ENCODE measurements around the gene IL15RA. TPM values are rescaled to one million over a fixed set of nuclear protein-coding genes. Genes with fewer than 3 reads are reported as not detected.
"Not testable (repeated sequence)": the region's sequence is repeated elsewhere in the genome, so short reads cannot be mapped to it uniquely, and the experiment has no call there.

Gene IL15RA
- total and polyA plus RNA-seq, 4 experiments from 2014 or later = 11.1 to 20.0 (median 16.1) TPM

- CTCF ChIA-PET (ENCODE audit: partially characterized antibody) = interaction anchor here (1.1 to 1.3 kb wide), 3 partner anchors 11 to 80 kb away, joined by 3 to 4 read pairs (median 3); no protein-coding TSS in a partner anchor
- Histone ChIP-seq H3K4me3 (ENCODE audit: low read length in 2 of 2) (no peak overlapping the region), H3K27me3 (ENCODE audit: insufficient read depth, low read length) (no peaks in the 10 kb centered on the region), H3K27ac (ENCODE audit: low read depth, low read length) (no peak overlapping the region), H3K4me1 (ENCODE audit: insufficient read depth, low read length) (no peaks in the 10 kb centered on the region), H3K9me3 (ENCODE audit: control insufficient read depth in 1 of 2, low read length in 2 of 2) (no peaks in the 10 kb centered on the region), H3K36me3 (ENCODE audit: insufficient read depth, low read length) (no peaks in the 10 kb centered on the region)
- no peak overlapping the region for H3K4me3 Mint-ChIP-seq
- peaks cover 0 to 5% of the 10 kb centered on the region in 2 donors for H3K27me3 Mint-ChIP-seq
- peaks cover 3 to 18% (median 3%) of the 10 kb centered on the region in 4 donors for H3K4me1 Mint-ChIP-seq
- intact Hi-C loops (cut with micrococcal nuclease) = no loop called here
- peaks cover 3 to 9% of the 10 kb centered on the region in 2 donors for H3K36me3 Mint-ChIP-seq
- peaks cover 0 to 3% (median 0%) of the 10 kb centered on the region in 8 donors for H3K9me3 Mint-ChIP-seq
- POLR2A ChIA-PET (ENCODE audit: partially characterized antibody) = no interaction called here
- no peak for DNase-seq
- H3K27ac Mint-ChIP-seq = peak overlapping the region in 1 of 7 donors; percentile 0
Observed at GRCh38 chr10:6006991-6007390, 29.6 kb upstream of the IL15RA start.

- CTCF ChIA-PET (ENCODE audit: partially characterized antibody) = interaction anchor here (1.1 to 1.3 kb wide), 3 partner anchors 11 to 80 kb away, joined by 3 to 4 read pairs (median 3); no protein-coding TSS in a partner anchor
- no peaks in the 10 kb centered on the region for H3K9me3 ChIP-seq (ENCODE audit: control insufficient read depth in 1 of 2, low read length in 2 of 2)
- intact Hi-C loops (cut with micrococcal nuclease) = no loop called here
- H3K27me3 Mint-ChIP-seq = peaks cover 0 to 5% of the 10 kb centered on the region in 2 donors
- no peaks in the 10 kb centered on the region for H3K36me3 ChIP-seq (ENCODE audit: insufficient read depth, low read length)
- peaks cover 0 to 5% of the 10 kb centered on the region in 2 donors for H3K36me3 Mint-ChIP-seq
- H3K27ac ChIP-seq (ENCODE audit: low read depth, low read length) = no peak overlapping the region
- peaks cover 4% of the 10 kb centered on the region for H3K4me1 ChIP-seq (ENCODE audit: insufficient read depth, low read length)
- DNase-seq = no peak
- peaks cover 0 to 3% (median 0%) of the 10 kb centered on the region in 8 donors for H3K9me3 Mint-ChIP-seq
- no peaks in the 10 kb centered on the region for H3K27me3 ChIP-seq (ENCODE audit: insufficient read depth, low read length)
- peaks cover 3 to 19% (median 6%) of the 10 kb centered on the region in 4 donors for H3K4me1 Mint-ChIP-seq
- POLR2A ChIA-PET (ENCODE audit: partially characterized antibody) = no interaction called here
- no peak overlapping the region for H3K27ac Mint-ChIP-seq
- H3K4me3 ChIP-seq (ENCODE audit: low read length in 2 of 2) = no peak overlapping the region
- H3K4me3 Mint-ChIP-seq = no peak overlapping the region
Observed at GRCh38 chr10:6006546-6006945, 29.2 kb upstream of the IL15RA start.

GRCh38 chr10:6005856-6006395, 28.6 kb upstream of the IL15RA start:
- Mint-ChIP-seq H3K36me3 (peaks cover 0 to 2% of the 10 kb centered on the region in 2 donors), H3K27me3 (peaks cover 0 to 5% of the 10 kb centered on the region in 2 donors), H3K4me3 (no peak overlapping the region), H3K9me3 (peaks cover 0 to 3% (median 0%) of the 10 kb centered on the region in 8 donors), H3K4me1 (peaks cover 9 to 23% (median 12%) of the 10 kb centered on the region in 4 donors), H3K27ac (no peak overlapping the region)
- POLR2A ChIA-PET (ENCODE audit: partially characterized antibody) = no interaction called here
- Histone ChIP-seq H3K4me3 (ENCODE audit: low read length in 2 of 2) (no peak overlapping the region), H3K9me3 (ENCODE audit: control insufficient read depth in 1 of 2, low read length in 2 of 2) (no peaks in the 10 kb centered on the region), H3K36me3 (ENCODE audit: insufficient read depth, low read length) (no peaks in the 10 kb centered on the region), H3K27me3 (ENCODE audit: insufficient read depth, low read length) (no peaks in the 10 kb centered on the region), H3K27ac (ENCODE audit: low read depth, low read length) (no peak overlapping the region), H3K4me1 (ENCODE audit: insufficient read depth, low read length) (peaks cover 9% of the 10 kb centered on the region)
- DNase-seq = no peak
- CTCF ChIA-PET (ENCODE audit: partially characterized antibody) = interaction anchor here (1.1 to 1.3 kb wide), 2 partner anchors 12 to 78 kb away, joined by 3 read pairs; no protein-coding TSS in a partner anchor
- intact Hi-C loops (cut with micrococcal nuclease) = no loop called here

GRCh38 chr10:6005161-6005804, 27.9 kb upstream of the IL15RA start:
- H3K27me3 ChIP-seq (ENCODE audit: insufficient read depth, low read length); DNase-seq; H3K9me3 ChIP-seq (ENCODE audit: control insufficient read depth in 1 of 2, low read length in 2 of 2); CTCF ChIA-PET (ENCODE audit: partially characterized antibody); H3K4me3 ChIP-seq (ENCODE audit: low read length in 2 of 2); H3K9me3 Mint-ChIP-seq; H3K36me3 Mint-ChIP-seq; POLR2A ChIA-PET (ENCODE audit: partially characterized antibody); H3K27me3 Mint-ChIP-seq; H3K36me3 ChIP-seq (ENCODE audit: insufficient read depth, low read length); H3K4me3 Mint-ChIP-seq; H3K4me1 ChIP-seq (ENCODE audit: insufficient read depth, low read length); intact Hi-C loops (cut with micrococcal nuclease); H3K27ac ChIP-seq (ENCODE audit: low read depth, low read length): not testable (repeated sequence)
- H3K4me1 Mint-ChIP-seq = peaks cover 10 to 28% (median 17%) of the 10 kb centered on the region in 4 donors
- peak overlapping the region in 3 of 7 donors; percentile 37 to 76 (median 57) for H3K27ac Mint-ChIP-seq

- Histone ChIP-seq H3K36me3 (ENCODE audit: insufficient read depth, low read length) (no peaks in the 10 kb centered on the region), H3K4me3 (ENCODE audit: low read length in 2 of 2) (no peak overlapping the region), H3K4me1 (ENCODE audit: insufficient read depth, low read length) (peaks cover 9% of the 10 kb centered on the region), H3K9me3 (ENCODE audit: control insufficient read depth in 1 of 2, low read length in 2 of 2) (no peaks in the 10 kb centered on the region), H3K27ac (ENCODE audit: low read depth, low read length) (no peak overlapping the region), H3K27me3 (ENCODE audit: insufficient read depth, low read length) (no peaks in the 10 kb centered on the region)
- ChIA-PET POLR2A (ENCODE audit: partially characterized antibody) (no interaction called here), CTCF (ENCODE audit: partially characterized antibody) (no interaction called here)
- H3K9me3 Mint-ChIP-seq = peaks cover 0 to 2% (median 0%) of the 10 kb centered on the region in 8 donors
- no peaks in the 10 kb centered on the region for H3K36me3 Mint-ChIP-seq
- H3K4me3 Mint-ChIP-seq = no peak overlapping the region
- no peak for DNase-seq
- no peak overlapping the region for H3K27ac Mint-ChIP-seq
- peaks cover 0 to 5% of the 10 kb centered on the region in 2 donors for H3K27me3 Mint-ChIP-seq
- intact Hi-C loops (cut with micrococcal nuclease) = no loop called here
- peaks cover 8 to 25% (median 17%) of the 10 kb centered on the region in 4 donors for H3K4me1 Mint-ChIP-seq
Observed at GRCh38 chr10:6002809-6003510, 25.6 kb upstream of the IL15RA start.

- H3K4me1 Mint-ChIP-seq = peaks cover 8 to 25% (median 17%) of the 10 kb centered on the region in 4 donors
- intact Hi-C loops (cut with micrococcal nuclease) = no loop called here
- no peak overlapping the region for H3K27ac ChIP-seq (ENCODE audit: low read depth, low read length)
- H3K27me3 ChIP-seq (ENCODE audit: insufficient read depth, low read length) = no peaks in the 10 kb centered on the region
- H3K9me3 Mint-ChIP-seq = peaks cover 0 to 2% (median 0%) of the 10 kb centered on the region in 8 donors
- H3K9me3 ChIP-seq (ENCODE audit: control insufficient read depth in 1 of 2, low read length in 2 of 2) = no peaks in the 10 kb centered on the region
- CTCF ChIA-PET (ENCODE audit: partially characterized antibody) = no interaction called here
- no peaks in the 10 kb centered on the region for H3K36me3 ChIP-seq (ENCODE audit: insufficient read depth, low read length)
- DNase-seq = no peak
- H3K4me3 Mint-ChIP-seq = no peak overlapping the region
- H3K4me1 ChIP-seq (ENCODE audit: insufficient read depth, low read length) = peaks cover 9% of the 10 kb centered on the region
- H3K36me3 Mint-ChIP-seq = no peaks in the 10 kb centered on the region
- POLR2A ChIA-PET (ENCODE audit: partially characterized antibody) = no interaction called here
- peaks cover 0 to 3% of the 10 kb centered on the region in 2 donors for H3K27me3 Mint-ChIP-seq
- H3K4me3 ChIP-seq (ENCODE audit: low read length in 2 of 2) = no peak overlapping the region
- H3K27ac Mint-ChIP-seq = no peak overlapping the region
Observed at GRCh38 chr10:5999440-6000165, 22.3 kb upstream of the IL15RA start.

- ChIA-PET POLR2A (ENCODE audit: partially characterized antibody) (no interaction called here), CTCF (ENCODE audit: partially characterized antibody) (interaction anchor here (0.6 kb wide), 1 partner anchor 97 kb away, joined by 4 read pairs; no protein-coding TSS in a partner anchor)
Observed at GRCh38 chr10:5996696-5997095, 19.4 kb upstream of the IL15RA start.

More at GRCh38 chr10:5996696-5997095, 19.4 kb upstream of the IL15RA start:
- H3K36me3 ChIP-seq (ENCODE audit: insufficient read depth, low read length) = no peaks in the 10 kb centered on the region
- DNase-seq = no peak
- Mint-ChIP-seq H3K4me3 (no peak overlapping the region), H3K9me3 (peaks cover 0 to 11% (median 8%) of the 10 kb centered on the region in 8 donors), H3K27me3 (no peaks in the 10 kb centered on the region), H3K36me3 (peaks cover 3 to 6% of the 10 kb centered on the region in 2 donors), H3K4me1 (peaks cover 6 to 14% (median 13%) of the 10 kb centered on the region in 4 donors), H3K27ac (no peak overlapping the region)
- H3K27me3 ChIP-seq (ENCODE audit: insufficient read depth, low read length) = no peaks in the 10 kb centered on the region
- H3K9me3 ChIP-seq (ENCODE audit: control insufficient read depth in 1 of 2, low read length in 2 of 2) = no peaks in the 10 kb centered on the region
- H3K4me1 ChIP-seq (ENCODE audit: insufficient read depth, low read length) = peaks cover 6% of the 10 kb centered on the region
- intact Hi-C loops (cut with micrococcal nuclease) = no loop called here
- no peak overlapping the region for H3K4me3 ChIP-seq (ENCODE audit: low read length in 2 of 2)
- no peak overlapping the region for H3K27ac ChIP-seq (ENCODE audit: low read depth, low read length)
